Epithelial cell of proximal tubule (primary cell): ENCODE results near the gene CES4A. TPM values are rescaled to one million over a fixed set of nuclear protein-coding genes. Genes with fewer than 3 reads are reported as not detected.

Experiments
- DNase-seq: peaks from one replicate; pipeline ENCODE4 v3.0.0-alpha.2; 2011; ENCODE audit warnings: low read depth
- H3K4me3 ChIP-seq: 2 replicates; pipeline ENCODE4 v1.5.1; 2011; ENCODE audit warnings: low read depth, mild to moderate bottlenecking, low read length
- total RNA-seq: library from RNA; depleted of rRNA; stranded (reverse); fragments of >200 nt; gene quantifications from 2 replicates; pipeline ENCODE4 v1.2.3, GENCODE V29; 2015
- TF ChIP-seq, protein P1 (sequence below): conservative IDR thresholded peaks from 2 replicates; pipeline ENCODE4 v1.5.1; 2012; ENCODE audit warnings: low read depth, mild to moderate bottlenecking, low read length

CES4A gene
- total RNA-seq, 1 donor from 2014 or later: 0.52 TPM

DNA sequence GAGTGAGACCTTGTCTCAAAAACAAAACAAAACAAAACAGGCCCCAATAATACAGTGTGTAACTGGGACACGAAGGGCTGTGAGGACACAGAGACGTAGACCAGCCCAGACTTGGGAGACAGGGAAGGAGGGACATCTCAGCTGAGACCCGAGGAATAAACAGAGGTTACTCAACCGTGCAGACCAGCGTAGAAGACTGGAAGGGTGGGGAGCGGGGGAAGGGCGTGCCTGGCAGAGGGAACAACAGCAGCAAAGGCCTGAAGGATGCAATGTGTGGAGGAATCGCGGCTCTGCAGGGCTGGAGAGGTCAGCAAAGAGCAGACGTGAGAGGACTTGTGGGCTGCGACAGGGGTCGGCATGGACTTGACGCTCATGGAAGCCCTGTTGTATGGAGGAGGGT is 11.6 kb upstream of the CES4A start:
- TF ChIP-seq, protein P1, sequence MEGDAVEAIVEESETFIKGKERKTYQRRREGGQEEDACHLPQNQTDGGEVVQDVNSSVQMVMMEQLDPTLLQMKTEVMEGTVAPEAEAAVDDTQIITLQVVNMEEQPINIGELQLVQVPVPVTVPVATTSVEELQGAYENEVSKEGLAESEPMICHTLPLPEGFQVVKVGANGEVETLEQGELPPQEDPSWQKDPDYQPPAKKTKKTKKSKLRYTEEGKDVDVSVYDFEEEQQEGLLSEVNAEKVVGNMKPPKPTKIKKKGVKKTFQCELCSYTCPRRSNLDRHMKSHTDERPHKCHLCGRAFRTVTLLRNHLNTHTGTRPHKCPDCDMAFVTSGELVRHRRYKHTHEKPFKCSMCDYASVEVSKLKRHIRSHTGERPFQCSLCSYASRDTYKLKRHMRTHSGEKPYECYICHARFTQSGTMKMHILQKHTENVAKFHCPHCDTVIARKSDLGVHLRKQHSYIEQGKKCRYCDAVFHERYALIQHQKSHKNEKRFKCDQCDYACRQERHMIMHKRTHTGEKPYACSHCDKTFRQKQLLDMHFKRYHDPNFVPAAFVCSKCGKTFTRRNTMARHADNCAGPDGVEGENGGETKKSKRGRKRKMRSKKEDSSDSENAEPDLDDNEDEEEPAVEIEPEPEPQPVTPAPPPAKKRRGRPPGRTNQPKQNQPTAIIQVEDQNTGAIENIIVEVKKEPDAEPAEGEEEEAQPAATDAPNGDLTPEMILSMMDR: no peak
- no peak overlapping the region for H3K4me3 ChIP-seq
- DNase-seq: no peak

DNA sequence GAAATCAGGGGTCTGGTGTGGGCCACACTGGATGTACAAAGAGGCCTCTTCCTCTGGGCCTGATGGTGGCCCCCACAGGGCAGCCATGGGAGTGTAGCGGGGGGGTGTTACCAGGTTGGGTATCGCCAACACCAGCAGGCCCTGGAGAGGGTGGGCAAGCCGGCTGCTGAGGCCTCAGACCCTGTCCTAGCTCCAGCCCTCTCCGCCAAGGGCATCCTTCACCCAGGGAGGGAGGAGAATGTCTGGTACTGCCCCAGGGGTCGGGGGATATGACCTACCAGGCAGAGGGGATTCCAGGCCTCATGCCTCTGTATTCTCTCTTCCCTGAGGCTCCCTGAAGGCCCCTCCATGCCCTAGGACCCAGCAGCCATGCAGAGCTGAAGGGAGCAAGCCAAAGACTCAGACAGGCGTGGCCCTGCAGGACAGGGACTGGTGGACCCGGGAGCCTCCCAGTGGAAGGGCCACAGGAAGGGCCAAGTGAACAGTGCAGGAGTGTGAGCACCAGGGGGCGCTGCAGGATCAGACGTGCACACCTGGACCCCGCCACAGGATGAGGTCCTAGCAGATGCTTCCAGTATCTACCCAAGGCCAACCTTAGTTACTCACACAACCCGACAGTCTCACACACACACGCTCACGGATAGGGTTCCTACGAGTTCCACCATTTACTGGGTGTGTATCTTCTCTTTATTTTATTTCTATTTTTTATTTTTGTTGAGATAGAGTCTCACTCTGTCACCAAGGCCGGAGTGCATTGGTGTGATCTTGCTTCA is 10.9 kb upstream of the CES4A start:
- H3K4me3 ChIP-seq: no peak overlapping the region
- TF ChIP-seq, protein P1: peak; percentile 93
- DNase-seq: no peak

DNA sequence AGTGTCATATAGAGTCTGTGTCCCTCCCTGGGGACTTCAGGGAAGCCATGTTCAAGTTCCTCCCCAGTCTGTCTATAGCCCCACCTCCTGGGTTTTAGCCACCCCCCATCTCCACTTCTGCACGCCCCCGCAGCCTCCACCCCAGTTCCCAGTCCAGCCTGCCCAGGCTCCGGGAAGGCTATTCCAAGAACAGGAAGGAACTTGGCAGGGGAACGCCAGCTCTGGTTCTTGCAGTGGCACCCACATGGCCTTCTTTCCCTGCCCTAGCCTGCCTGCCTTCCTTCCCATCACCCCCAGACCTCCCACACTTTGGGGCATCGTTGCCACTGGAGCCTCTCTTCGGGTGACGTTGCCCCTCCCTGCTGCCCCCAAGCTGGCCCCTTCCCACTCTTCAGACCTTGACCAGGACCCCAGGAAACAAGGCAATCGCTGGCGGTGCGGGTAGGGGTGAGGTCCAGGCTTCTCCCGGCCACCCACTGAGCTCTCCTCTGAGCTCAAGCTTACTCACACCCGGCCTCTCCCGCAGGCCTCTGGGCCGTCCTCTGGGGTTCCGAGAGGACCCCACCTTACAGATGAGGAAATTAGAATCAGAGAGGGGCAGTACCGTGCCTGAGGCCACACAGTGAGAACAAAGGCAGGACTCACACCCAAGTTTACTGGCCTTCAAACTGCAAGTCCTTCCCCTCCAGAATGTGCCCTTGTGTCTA is 9.2 kb upstream of the CES4A start:
- no peak overlapping the region for H3K4me3 ChIP-seq
- no peak for DNase-seq
- TF ChIP-seq, protein P1: no peak

DNA sequence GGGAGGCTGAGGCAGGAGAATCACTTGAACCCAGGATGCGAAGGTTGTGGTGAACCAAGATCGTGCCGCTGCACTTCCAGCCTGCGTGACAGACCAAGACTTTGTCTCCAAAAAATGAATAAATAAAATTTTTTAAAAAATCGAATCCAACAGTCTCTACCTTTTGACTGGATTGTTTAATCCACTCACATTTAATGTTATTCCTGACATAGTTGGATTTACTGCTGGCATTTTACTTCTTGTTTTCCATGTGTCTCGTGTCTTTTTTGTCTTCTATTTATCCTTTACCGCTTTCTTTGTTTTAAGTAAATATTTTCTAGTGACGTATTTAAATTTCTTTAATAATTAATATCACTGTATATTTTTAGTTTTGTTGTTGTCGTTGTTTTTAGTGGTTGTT is 5.4 kb upstream of the CES4A start:
- no peak overlapping the region for H3K4me3 ChIP-seq
- no peak for DNase-seq
- TF ChIP-seq, protein P1: no peak

DNA sequence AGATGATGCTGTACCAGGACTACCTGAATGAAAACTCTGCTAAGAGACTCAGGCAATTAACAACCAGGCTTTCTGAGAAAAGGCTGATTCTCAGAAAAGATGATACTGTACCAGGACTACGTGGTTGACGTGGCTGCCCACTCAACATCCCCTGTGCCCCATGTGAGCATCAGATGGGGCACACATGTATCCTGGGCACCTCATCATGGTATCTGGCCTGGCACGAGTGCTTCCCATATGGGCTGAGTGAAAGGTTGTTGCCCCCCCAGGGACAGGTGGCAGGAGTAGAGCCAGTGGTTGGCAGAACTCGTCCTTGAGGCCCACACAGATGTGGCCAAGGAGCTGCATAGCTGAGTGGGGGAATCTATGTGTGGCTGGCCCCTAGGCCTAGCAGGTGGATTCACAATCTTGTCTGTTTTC is 3.5 kb upstream of the CES4A start:
- DNase-seq: no peak
- H3K4me3 ChIP-seq: no peak overlapping the region
- TF ChIP-seq, protein P1: no peak

DNA sequence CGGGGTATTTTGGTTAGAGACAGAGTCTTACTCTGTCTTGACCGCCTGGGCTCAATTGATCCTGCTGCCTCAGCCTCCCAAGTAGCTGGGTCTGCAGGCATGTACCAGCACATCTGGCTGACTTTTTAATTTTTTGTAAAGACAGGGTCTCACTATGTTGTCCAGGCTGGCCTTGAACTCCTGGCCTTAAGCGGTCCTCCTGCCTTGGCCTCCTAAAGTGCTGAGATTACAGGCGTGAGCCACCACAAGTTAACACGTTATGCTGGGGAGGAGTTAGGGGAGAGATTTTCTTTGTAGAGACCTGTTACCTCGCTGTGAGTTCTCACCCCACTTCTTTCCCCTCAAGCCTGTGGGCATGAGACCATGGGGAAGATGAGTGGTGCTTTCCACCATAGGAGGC is 1.8 kb upstream of the CES4A start:
- DNase-seq: no peak
- TF ChIP-seq, protein P1: no peak
- H3K4me3 ChIP-seq: no peak overlapping the region
